Adrenal gland (tissue), 5 donors: ENCODE data around the gene SLC39A12.

Experiments used
- POLR2A ChIP-seq, 2 donors: fragments of 450-650 bp; IDR thresholded peaks; one replicate each; pipeline ENCODE4 v1.6.1; 2017; ENCODE audit warnings: antibody characterized with exemption in 2 of 2, mild to moderate bottlenecking in 2 of 2, moderate library complexity in 1 of 2
- TF ChIP-seq, protein P1 (sequence below), 6 experiments: fragments of 450-650 bp in 4 of 6; fragments of 200-600 bp in 2 of 6; sonication (generic) in 1 of 6; IDR thresholded peaks; 1 replicate in 5 of 6; 2 replicates in 1 of 6; pipeline versions ENCODE4 v1.5.1 to v1.8.0; 2016 to 2021; ENCODE audit warnings: antibody characterized with exemption in 6 of 6, mild to moderate bottlenecking in 2 of 6, moderate library complexity in 1 of 6
- donor health status: DM: no; HTN: no; CAD: no.

DNA sequence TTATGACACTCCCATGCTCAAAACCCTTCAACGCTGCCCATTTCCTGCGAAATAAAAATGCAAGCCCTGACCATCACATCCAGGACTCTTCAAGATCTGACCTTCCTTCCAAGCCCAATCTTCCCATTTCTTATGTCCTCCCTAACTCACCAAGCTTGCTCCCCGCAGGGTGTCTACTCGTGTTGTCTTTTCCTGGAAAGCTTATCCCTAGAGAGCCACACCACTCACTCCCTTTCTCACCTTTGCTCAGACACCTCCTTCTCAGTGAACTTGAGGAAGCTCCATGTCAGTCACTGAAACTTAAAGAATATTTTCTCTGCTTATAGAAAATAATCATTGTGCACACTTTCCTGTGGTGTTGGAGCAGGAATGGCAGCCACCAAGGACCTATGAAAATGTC lies 134.1 kb downstream of the SLC39A12 start:
- TF ChIP-seq, protein P1, sequence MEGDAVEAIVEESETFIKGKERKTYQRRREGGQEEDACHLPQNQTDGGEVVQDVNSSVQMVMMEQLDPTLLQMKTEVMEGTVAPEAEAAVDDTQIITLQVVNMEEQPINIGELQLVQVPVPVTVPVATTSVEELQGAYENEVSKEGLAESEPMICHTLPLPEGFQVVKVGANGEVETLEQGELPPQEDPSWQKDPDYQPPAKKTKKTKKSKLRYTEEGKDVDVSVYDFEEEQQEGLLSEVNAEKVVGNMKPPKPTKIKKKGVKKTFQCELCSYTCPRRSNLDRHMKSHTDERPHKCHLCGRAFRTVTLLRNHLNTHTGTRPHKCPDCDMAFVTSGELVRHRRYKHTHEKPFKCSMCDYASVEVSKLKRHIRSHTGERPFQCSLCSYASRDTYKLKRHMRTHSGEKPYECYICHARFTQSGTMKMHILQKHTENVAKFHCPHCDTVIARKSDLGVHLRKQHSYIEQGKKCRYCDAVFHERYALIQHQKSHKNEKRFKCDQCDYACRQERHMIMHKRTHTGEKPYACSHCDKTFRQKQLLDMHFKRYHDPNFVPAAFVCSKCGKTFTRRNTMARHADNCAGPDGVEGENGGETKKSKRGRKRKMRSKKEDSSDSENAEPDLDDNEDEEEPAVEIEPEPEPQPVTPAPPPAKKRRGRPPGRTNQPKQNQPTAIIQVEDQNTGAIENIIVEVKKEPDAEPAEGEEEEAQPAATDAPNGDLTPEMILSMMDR (IDR thresholded peaks at IDR 0.05), result no peak
- TF ChIP-seq POLR2A (IDR thresholded peaks at IDR 0.05), result no peak
